ENCODE data around the gene PSMD14.

DNA sequence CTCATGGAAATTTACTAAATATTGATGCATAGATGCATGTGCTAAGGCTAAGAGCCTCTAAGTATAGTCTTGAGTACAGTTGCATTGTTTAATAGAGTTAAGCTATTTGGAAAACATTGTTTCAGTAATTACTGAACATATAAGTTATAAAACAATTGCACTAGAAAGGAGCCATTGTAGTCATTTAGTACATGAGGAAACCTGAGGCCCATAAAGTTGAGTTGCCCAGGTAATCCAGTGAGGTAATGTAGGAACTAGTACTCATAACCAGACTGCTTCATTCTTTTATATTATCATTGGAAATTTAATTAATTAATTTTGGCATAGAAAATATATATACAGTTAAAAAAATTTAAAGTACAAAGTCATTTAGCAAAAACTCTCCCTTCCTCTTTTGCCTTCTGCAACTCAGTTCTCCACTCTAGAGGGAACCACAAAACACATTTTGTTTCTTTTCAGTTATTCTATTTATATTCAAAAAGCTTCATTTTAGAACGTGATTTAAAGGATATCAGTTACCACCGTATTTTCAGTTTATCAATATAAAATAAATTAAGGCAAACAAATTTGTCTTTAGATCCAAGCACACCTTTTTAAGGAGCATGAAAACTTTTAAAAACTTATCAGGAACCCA is 80.0 kb downstream of the PSMD14 start:
- TF ChIP-seq, protein P1, sequence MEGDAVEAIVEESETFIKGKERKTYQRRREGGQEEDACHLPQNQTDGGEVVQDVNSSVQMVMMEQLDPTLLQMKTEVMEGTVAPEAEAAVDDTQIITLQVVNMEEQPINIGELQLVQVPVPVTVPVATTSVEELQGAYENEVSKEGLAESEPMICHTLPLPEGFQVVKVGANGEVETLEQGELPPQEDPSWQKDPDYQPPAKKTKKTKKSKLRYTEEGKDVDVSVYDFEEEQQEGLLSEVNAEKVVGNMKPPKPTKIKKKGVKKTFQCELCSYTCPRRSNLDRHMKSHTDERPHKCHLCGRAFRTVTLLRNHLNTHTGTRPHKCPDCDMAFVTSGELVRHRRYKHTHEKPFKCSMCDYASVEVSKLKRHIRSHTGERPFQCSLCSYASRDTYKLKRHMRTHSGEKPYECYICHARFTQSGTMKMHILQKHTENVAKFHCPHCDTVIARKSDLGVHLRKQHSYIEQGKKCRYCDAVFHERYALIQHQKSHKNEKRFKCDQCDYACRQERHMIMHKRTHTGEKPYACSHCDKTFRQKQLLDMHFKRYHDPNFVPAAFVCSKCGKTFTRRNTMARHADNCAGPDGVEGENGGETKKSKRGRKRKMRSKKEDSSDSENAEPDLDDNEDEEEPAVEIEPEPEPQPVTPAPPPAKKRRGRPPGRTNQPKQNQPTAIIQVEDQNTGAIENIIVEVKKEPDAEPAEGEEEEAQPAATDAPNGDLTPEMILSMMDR (conservative IDR thresholded peaks at IDR 0.05; ENCODE audit: low read length): no peak
- TF ChIP-seq EZH2phosphoT487 (IDR thresholded peaks at IDR 0.05; ENCODE audit: borderline replicate concordance, low read depth, low read length): no peak
